H1 (cell line): ENCODE data around the gene UMOD. TPM values are rescaled to one million over a fixed set of nuclear protein-coding genes. Genes with fewer than 3 reads are reported as not detected.

Source experiments
- CTBP2 ChIP-seq: IDR thresholded peaks from 2 replicates; pipeline ENCODE4 v1.7.0; 2011; ENCODE audit warnings: borderline replicate concordance, mild to moderate bottlenecking, moderate library complexity, mixed read lengths, low read length; ENCODE audit not compliant: insufficient read depth, insufficient read length
- SIX5 ChIP-seq: IDR thresholded peaks from 2 replicates; pipeline ENCODE4 v1.6.1; 2011; ENCODE audit warnings: mild to moderate bottlenecking, low read depth, low read length
- polyA plus RNA-seq, 7 experiments: library from polyadenylated mRNA; depleted of rRNA in 3 of 7; stranded (reverse) in 5 of 7; unstranded in 2 of 7; fragments of >200 nt in 5 of 7; fragments of 200-250 nt in 2 of 7; gene quantifications; 1 replicate in 5 of 7; 2 replicates in 1 of 7; 4 replicates in 1 of 7; pipeline versions ENCODE4 v1.2.1 to v1.2.3, GENCODE V29; 2011 to 2013; ENCODE audit warnings: missing spikeins in 2 of 7, mixed read lengths in 2 of 7
- total RNA-seq: library from RNA; stranded (reverse); fragmentation: NEBNext Ultra II Directional; extraction: Animal tissue kit (Norgen Biotek cat#: 25700); gene quantifications from 2 replicates; pipeline ENCODE4 v1.2.1, GENCODE V29; 2021

UMOD gene
- total and polyA plus RNA-seq, 2 of the 8 experiments (the other 6 are each of a cell fraction or from before 2014, with no cell fraction given), result not detected

DNA sequence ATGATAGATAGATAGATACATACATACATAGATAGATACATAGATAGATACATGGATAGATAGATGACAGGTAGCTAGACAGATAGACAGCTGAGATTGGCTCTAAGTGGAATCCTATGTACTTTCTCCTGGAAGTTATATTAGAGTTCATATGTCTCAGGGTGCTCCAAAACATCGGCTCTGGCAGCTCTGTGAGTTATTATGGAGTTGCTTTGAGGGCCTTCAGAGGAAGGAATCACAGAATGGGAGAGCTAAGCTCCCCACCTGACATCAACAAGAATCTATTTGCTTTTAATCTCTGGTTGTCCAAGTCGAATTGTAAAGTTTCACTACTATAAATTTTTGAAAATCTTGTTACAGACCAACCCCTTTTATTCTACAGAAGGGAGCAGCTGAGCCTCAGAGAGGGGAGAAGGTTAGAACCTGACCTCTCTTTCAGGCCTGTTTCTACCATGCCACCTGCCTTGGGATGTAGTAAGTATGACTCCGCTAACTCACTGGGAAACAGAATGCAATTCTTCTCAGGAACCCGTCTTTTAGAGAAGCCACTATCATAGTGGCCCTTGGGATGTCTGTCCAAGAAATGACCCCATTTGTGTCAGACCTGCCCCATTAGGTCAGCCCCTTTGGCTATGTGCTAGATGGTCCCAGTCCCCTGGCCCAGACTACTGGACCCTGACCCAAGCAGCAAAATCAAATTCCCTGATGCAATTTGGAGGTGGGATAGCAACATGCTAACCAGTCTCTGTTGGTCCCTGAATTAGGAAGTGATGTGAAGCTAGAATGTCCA, 43.5 kb downstream of the UMOD start (continued):
- TF ChIP-seq CTBP2, result no peak
- no peak for TF ChIP-seq SIX5
